B cell (primary cell): ENCODE results near the gene DDX27. TPM values are rescaled to one million over a fixed set of nuclear protein-coding genes. Genes with fewer than 3 reads are reported as not detected.

Source experiments
- ATAC-seq: fragments of 200-7000 bp; cut with Tn5 transposase; one replicate; pipeline ENCODE4 v1.10.0; 2021; ENCODE audit warnings: low read depth, mild to moderate bottlenecking, moderate number of reproducible peaks, moderate library complexity
- CTCF ChIA-PET: fragments of 350-600 bp; sonication (Branson Sonifier 250); formaldehyde crosslinking; loops from one replicate; lab custom pipeline; 2021; ENCODE audit warnings: antibody characterized with exemption, inconsistent platforms; lab: Charles Lee
- POLR2A ChIA-PET: fragments of 350-600 bp; sonication (Branson Sonifier 250); formaldehyde crosslinking; loops from one replicate; lab custom pipeline; 2021; ENCODE audit warnings: antibody characterized with exemption; lab: Charles Lee
- DNase-seq: peaks from one replicate; pipeline ENCODE4 v3.0.0; 2013
- H2AFZ ChIP-seq: 2 replicates; pipeline ENCODE4 v1.6.1; 2012; ENCODE audit warnings: mild to moderate bottlenecking, low read depth, low read length; ENCODE audit not compliant: insufficient read depth, poor library complexity, severe bottlenecking
- H3K27ac ChIP-seq, 2 donors: 1 replicate in 1 of 2; 2 replicates in 1 of 2; pipeline ENCODE4 v1.5.1; 2012 to 2013; ENCODE audit warnings: low read length in 2 of 2, mild to moderate bottlenecking in 2 of 2, moderate library complexity in 1 of 2
- H3K27me3 ChIP-seq, 4 experiments: fragments of 200-600 bp in 1 of 4; sonication (generic) in 1 of 4; replicated peaks in 1 of 4; 1 replicate in 2 of 4; 2 replicates in 2 of 4; pipeline versions ENCODE4 v1.6.1 to v1.7.0; 2013 to 2016; ENCODE audit warnings: low read length in 3 of 4, mild to moderate bottlenecking in 2 of 4, mixed read lengths in 1 of 4, moderate library complexity in 1 of 4; ENCODE audit not compliant: insufficient read depth in 4 of 4, control insufficient read depth in 3 of 4; ENCODE audit errors: control extremely low read depth in 1 of 4
- H3K36me3 ChIP-seq, 2 experiments: replicated peaks in 1 of 2; 1 replicate in 1 of 2; 2 replicates in 1 of 2; pipeline versions ENCODE4 v1.6.1 to v1.7.1; 2013; ENCODE audit warnings: low read length in 1 of 2; ENCODE audit not compliant: insufficient read depth in 2 of 2, control insufficient read depth in 1 of 2; ENCODE audit errors: control extremely low read depth in 1 of 2, extremely low read depth in 1 of 2
- H3K4me1 ChIP-seq, 2 donors: fragments of 200-600 bp in 1 of 2; sonication (generic) in 1 of 2; 1 replicate in 1 of 2; 2 replicates in 1 of 2; pipeline versions ENCODE4 v1.5.1 to v1.6.1; 2013 to 2017; ENCODE audit warnings: low read length in 2 of 2; ENCODE audit not compliant: control insufficient read depth in 2 of 2, insufficient read depth in 2 of 2
- H3K4me2 ChIP-seq: replicated peaks from 2 replicates; pipeline ENCODE3; 2012; ENCODE audit warnings: mild to moderate bottlenecking, low read depth, low read length; ENCODE audit not compliant: poor library complexity, severe bottlenecking
- H3K4me3 ChIP-seq, 5 experiments: fragments of 200-600 bp in 1 of 5; sonication (generic) in 1 of 5; 1 replicate in 3 of 5; 2 replicates in 2 of 5; pipeline versions ENCODE4 v1.5.1 to v1.7.0; 2011 to 2016; ENCODE audit warnings: low read length in 4 of 5, mild to moderate bottlenecking in 4 of 5, low read depth in 2 of 5, control low read depth in 1 of 5, moderate library complexity in 1 of 5; ENCODE audit not compliant: insufficient read depth in 1 of 5; ENCODE audit errors: control extremely low read depth in 1 of 5, extremely low read depth in 1 of 5
- H3K79me2 ChIP-seq: fragments of 200-600 bp; sonication (generic); one replicate; pipeline ENCODE4 v1.6.0; 2016; ENCODE audit warnings: low read length; ENCODE audit not compliant: control insufficient read depth, insufficient read depth
- H3K9ac ChIP-seq: fragments of 200-600 bp; sonication (generic); 2 replicates; pipeline ENCODE4 v1.6.1; 2017; ENCODE audit warnings: mild to moderate bottlenecking, low read length, moderate library complexity
- H3K9me3 ChIP-seq, 3 donors: one replicate each; pipeline versions ENCODE4 v1.6.1 to v1.7.1; 2013; ENCODE audit warnings: low read length in 2 of 3; ENCODE audit not compliant: control insufficient read depth in 2 of 3, insufficient read depth in 1 of 3; ENCODE audit errors: control extremely low read depth in 1 of 3
- H4K20me1 ChIP-seq: 2 replicates; pipeline ENCODE4 v1.6.0; 2012; ENCODE audit warnings: mild to moderate bottlenecking, low read length; ENCODE audit not compliant: insufficient read depth, control insufficient read depth, poor library complexity, severe bottlenecking
- H3K27ac Mint-ChIP-seq: one replicate; pipeline ENCODE4 v1.8.0; 2021; ENCODE audit warnings: mixed read lengths
- H3K27me3 Mint-ChIP-seq: one replicate; pipeline ENCODE4 v1.8.0; 2021; ENCODE audit warnings: mixed read lengths
- H3K4me1 Mint-ChIP-seq: one replicate; pipeline ENCODE4 v1.8.0; 2021; ENCODE audit warnings: mixed read lengths
- H3K4me3 Mint-ChIP-seq: one replicate; pipeline ENCODE4 v1.8.0; 2021; ENCODE audit warnings: mixed read lengths
- H3K9me3 Mint-ChIP-seq: one replicate; pipeline ENCODE4 v1.8.0; 2022; ENCODE audit warnings: mixed read lengths; ENCODE audit not compliant: insufficient read depth
- EZH2 ChIP-seq: IDR thresholded peaks from 2 replicates; pipeline ENCODE4 v1.6.1; 2012; ENCODE audit warnings: borderline replicate concordance, low read depth, mild to moderate bottlenecking, moderate library complexity, low read length; ENCODE audit not compliant: insufficient read depth, poor library complexity, severe bottlenecking
- WGBS: methylation state at CpG from one replicate; pipeline ENCODE4 v1.1.5; 2013; ENCODE audit warnings: missing lambda C conversion rate; ENCODE audit not compliant: insufficient coverage; 5-methylcytosine and 5-hydroxymethylcytosine counted together
- intact Hi-C: fragments of 100-400 bp; cut with micrococcal nuclease; formaldehyde crosslinking; loops from one replicate; pipeline ENCODE4 v1.10.0; 2022
- polyA plus RNA-seq: library from polyadenylated mRNA; depleted of rRNA; stranded (reverse); fragments of >200 nt; gene quantifications from 2 replicates; pipeline ENCODE4 v1.2.3, GENCODE V29; 2012
- total RNA-seq, 2 donors: library from RNA; stranded (reverse); fragments of 120-200 nt in 1 of 2; gene quantifications; 1 replicate in 1 of 2; 2 replicates in 1 of 2; pipeline versions ENCODE4 v1.2.3 to v1.2.4, GENCODE V29; 2013 to 2022
- TF ChIP-seq, protein P1 (sequence below): fragments of 200-600 bp; IDR thresholded peaks from one replicate; pipeline ENCODE4 v1.8.0; 2022; ENCODE audit warnings: antibody characterized with exemption, mild to moderate bottlenecking

The DDX27 gene
- total and polyA plus RNA-seq, 2 donors (not counting 1 experiment from before 2014, with no cell fraction given) = 55.0 to 74.6 TPM

DNA sequence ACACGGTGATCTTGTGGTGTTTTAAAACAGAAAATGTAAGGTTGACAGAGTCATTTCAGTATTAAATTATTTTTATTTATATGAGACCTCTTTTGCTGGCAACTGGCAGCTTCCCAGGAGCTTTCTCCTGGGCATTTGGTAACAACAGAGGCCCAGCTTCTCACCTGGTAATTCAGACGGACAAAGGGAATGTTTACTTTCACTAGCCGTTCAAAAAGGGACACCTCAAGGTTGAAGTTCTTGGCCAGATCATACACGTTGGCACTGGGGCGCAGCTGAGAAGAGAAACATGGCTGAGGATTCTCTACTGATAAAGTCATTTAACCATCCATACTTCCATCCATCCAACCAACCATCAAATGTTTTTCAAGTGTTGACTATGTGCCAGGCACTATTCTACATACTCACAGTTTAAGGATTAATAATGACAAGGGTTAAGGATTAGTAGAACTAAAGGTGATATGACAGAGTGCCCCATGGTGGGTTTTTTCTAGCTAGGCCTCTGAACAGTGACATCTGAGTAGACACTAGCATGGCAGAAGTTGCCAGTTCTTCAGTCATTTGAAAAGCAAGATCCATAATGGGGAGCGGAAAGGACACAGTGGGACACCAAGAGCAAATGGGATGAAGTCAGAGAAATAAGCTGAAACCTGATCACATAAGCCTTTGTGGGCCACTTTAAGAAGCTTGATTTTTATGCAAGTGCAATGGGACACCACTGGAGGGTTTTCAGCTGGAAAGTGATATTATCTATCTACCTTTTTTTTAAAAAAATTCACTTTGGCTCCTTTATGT, 33.5 kb downstream of the DDX27 start:
- Mint-ChIP-seq H3K27me3 (no peaks in the 10 kb centered on the region), H3K9me3 (no peaks in the 10 kb centered on the region), H3K27ac (no peak overlapping the region), H3K4me3 (no peak overlapping the region), H3K4me1 (no peaks in the 10 kb centered on the region)
- intact Hi-C loops = no loop called here
- no peak overlapping the region for H3K27ac ChIP-seq
- no peaks in the 10 kb centered on the region for H4K20me1 ChIP-seq
- no peak for DNase-seq
- POLR2A ChIA-PET = interaction anchor here (0.6 kb wide), 1 partner anchor 39 kb away, joined by 3 read pairs; no protein-coding TSS in a partner anchor
- H3K36me3 ChIP-seq = peaks cover 4 to 85% of the 10 kb centered on the region in 2 experiments
- H3K9ac ChIP-seq = no peak overlapping the region
- ATAC-seq = no peak
- CTCF ChIA-PET = interaction anchor here (0.6 to 1.2 kb wide), 2 partner anchors 15 to 23 kb away, joined by 3 to 4 read pairs; no protein-coding TSS in a partner anchor
- H2AFZ ChIP-seq = no peak overlapping the region
- TF ChIP-seq EZH2 = no peak
- TF ChIP-seq, protein P1, sequence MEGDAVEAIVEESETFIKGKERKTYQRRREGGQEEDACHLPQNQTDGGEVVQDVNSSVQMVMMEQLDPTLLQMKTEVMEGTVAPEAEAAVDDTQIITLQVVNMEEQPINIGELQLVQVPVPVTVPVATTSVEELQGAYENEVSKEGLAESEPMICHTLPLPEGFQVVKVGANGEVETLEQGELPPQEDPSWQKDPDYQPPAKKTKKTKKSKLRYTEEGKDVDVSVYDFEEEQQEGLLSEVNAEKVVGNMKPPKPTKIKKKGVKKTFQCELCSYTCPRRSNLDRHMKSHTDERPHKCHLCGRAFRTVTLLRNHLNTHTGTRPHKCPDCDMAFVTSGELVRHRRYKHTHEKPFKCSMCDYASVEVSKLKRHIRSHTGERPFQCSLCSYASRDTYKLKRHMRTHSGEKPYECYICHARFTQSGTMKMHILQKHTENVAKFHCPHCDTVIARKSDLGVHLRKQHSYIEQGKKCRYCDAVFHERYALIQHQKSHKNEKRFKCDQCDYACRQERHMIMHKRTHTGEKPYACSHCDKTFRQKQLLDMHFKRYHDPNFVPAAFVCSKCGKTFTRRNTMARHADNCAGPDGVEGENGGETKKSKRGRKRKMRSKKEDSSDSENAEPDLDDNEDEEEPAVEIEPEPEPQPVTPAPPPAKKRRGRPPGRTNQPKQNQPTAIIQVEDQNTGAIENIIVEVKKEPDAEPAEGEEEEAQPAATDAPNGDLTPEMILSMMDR = no peak
- no peak overlapping the region for H3K4me2 ChIP-seq
- H3K9me3 ChIP-seq = no peaks in the 10 kb centered on the region
- H3K4me3 ChIP-seq = no peak overlapping the region
- WGBS = 93% methylated on average over 3 of the region's 6 CpGs
- no peaks in the 10 kb centered on the region for H3K79me2 ChIP-seq
- H3K4me1 ChIP-seq = no peaks in the 10 kb centered on the region
- no peaks in the 10 kb centered on the region for H3K27me3 ChIP-seq

- Histone ChIP-seq H3K4me2 (no peak overlapping the region), H4K20me1 (no peaks in the 10 kb centered on the region), H3K27me3 (no peaks in the 10 kb centered on the region), H3K79me2 (peaks cover 3% of the 10 kb centered on the region), H3K9me3 (no peaks in the 10 kb centered on the region), H3K36me3 (peaks cover 6 to 88% of the 10 kb centered on the region in 2 experiments), H3K9ac (no peak overlapping the region), H3K4me3 (no peak overlapping the region), H2AFZ (no peak overlapping the region), H3K4me1 (no peaks in the 10 kb centered on the region), H3K27ac (no peak overlapping the region)
- no peaks in the 10 kb centered on the region for H3K9me3 Mint-ChIP-seq
- H3K27me3 Mint-ChIP-seq = no peaks in the 10 kb centered on the region
- WGBS = 85% methylated on average over 3 of the region's 6 CpGs
- POLR2A ChIA-PET = no interaction called here
- DNase-seq = no peak
- CTCF ChIA-PET = no interaction called here
- H3K4me3 Mint-ChIP-seq = no peak overlapping the region
- no peaks in the 10 kb centered on the region for H3K4me1 Mint-ChIP-seq
- ATAC-seq = no peak
- TF ChIP-seq EZH2 = no peak
- TF ChIP-seq, protein P1 = no peak
- H3K27ac Mint-ChIP-seq = no peak overlapping the region
- intact Hi-C loops = no loop called here
Observed at GRCh38 chr20:49256261-49256660, 37.0 kb downstream of the DDX27 start.
